HG02938 (cell line): ENCODE data around the gene RTP5.

Source experiments
- ATAC-seq: cut with Tn5 transposase; IDR thresholded peaks from one replicate; pipeline ENCODE4 v1.9.1; 2021; ENCODE audit warnings: mild to moderate bottlenecking, moderate library complexity; ENCODE audit not compliant: unreplicated experiment

The RTP5 gene

DNA sequence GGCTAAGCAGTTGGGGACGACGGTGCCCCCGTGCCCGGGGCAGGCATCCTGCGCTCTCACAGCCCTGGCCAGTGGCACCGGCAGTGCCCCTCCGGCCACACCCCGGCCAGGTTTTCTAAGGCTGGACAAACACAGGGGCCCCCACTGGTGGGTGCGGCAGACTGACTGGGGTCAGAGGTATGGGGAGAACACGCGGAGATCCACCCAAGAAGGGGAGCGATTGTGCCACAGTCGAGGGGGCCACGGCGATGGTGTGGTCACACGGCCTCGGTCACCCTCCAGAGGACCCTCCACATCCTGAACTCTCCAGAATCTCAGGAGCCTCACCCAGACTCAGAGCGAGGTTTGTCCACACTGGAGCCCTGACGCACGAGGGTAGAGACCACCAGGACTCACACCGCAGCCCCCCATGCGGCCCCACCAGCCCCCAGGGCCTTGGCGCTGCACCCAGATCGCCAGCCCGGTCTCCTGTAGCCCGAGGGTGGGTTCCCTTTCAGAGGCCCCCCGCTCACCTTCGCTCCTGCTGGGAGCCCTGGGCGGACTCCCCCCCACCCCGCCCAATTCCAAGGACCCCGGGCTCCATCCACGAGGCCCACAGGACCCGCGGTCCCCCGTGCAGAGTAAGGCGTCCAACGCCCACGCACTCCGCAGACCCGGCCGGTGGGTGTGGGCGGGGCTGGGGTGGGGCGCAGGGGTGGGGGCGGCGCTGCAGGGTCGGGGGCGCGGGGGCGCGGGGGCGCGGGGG lies 26.0 kb upstream of the RTP5 start:
- no peak for ATAC-seq

DNA sequence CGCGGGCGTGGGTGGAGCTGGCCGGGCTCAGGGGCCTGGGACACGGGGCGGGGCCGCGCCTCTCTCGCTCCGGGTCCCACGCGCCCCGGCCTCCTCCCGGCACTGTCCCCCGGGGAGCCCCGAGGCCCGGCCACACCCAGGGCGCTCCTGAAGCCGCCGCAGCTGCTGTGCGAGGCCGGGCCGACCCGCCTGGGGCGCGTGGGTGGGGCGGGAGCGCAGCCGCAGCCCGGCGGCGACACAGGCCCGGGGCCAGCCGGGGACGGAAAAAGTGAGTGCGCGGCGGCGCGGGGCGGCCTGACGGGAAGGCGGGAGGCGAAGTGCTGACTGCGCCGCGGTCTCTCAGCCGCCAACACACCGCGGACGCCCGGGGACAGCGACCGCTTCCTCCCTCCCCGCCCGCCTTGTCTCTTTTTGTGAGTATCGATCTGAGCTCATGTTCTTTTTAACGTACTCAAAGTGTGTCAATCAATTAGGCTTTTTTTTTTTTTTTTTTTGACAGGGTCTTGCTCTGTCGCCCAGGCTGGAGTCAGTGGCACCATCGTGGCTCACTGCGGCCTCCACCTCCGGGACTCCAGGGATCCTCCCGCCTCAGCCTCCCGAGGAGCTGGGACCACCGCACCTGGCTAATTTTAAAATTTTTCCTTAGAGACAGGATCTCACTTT lies 25.3 kb upstream of the RTP5 start:
- ATAC-seq: no peak

DNA sequence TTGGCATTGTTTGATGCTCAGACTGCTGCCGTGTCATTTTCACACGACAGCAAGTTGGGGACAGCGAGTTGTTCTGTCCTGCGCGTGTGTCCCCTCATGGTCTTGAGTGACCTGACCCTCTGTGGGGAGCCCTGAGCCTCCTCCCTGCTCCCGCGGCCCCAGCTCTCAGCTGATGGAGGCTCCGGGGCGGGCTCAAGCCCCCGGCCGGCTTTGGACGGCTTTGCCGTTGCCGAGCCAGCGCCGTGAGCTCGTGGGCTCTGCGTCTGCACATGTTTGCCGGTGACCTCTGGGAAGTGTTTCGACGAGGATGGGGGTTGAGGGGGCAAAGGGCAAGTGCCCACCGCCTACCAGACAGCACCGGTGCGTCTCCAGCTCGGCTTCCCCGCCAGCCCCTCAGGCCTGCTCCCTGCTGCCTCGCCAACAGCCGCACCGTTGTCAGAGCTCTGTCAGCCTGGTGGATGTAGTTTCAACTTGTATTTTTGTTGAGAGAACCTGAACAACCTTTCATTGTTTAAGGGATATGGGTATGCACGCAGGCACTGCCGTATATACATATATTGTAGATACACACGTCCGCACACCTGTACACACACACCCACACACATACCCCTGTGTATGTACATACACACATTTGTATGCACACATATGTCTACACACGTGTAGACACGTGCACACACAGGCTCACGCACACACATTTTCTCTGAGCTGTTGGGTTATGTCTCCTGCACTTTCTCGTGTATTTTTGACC lies 24.5 kb upstream of the RTP5 start:
- ATAC-seq: no peak

DNA sequence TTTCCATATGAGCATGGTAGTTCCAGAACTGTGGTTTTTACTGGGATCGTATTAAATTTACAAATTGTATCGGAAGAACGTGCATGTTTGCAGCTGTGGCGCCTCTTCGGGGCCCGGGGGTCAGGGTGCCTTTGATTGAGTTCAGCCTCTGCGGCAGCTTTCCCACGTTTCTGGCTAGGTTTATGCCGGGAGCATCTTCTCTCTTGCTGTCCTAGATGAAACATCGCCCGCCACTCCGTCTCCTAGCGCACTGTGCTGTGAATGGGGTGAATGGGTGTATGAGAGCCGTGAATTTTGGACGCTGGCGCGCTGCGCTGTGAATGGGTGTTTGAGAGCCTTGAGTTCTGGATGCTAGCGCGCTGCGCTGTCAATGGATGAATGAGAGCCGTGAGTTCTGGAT lies 23.1 kb upstream of the RTP5 start:
- ATAC-seq: no peak

DNA sequence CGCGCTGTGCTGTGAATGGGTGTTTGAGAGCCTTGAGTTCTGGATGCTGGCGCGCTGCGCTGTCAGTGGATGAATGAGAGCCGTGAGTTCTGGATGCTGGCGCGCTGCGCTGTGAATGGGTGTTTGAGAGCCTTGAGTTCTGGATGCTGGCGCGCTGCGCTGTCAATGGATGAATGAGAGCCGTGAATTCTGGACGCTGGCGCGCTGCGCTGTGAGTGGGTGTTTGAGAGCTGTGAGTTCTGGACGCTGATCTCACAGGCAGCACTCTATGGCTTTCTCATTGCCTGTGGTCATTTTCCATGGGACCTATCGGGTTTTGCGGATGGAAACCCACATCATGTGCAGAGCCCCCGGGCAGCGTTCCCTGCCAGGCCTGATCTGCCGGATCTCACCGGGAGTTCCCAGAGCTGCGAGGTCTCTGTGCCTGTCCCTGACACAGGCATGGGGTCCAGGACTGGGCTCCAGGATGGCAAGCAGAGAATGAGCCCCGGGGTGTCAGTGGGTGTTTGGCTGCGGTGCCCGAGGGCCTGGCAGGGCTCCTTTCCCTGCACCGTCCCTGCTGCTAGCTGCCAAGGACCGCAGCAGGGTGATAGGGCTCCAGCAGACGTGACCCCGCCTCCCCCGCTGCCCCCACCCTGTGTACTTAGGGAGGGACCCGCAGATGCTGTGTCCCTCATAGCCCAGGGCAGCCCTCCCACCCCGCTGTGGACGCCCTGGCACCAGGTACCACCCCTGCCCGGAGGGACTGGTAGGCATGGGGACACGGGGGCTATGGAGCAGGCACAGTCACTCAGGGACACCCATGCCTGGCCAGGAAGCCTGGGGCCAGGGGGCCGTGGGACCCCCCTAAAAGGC lies 20.5 kb upstream of the RTP5 start:
- ATAC-seq: no peak

DNA sequence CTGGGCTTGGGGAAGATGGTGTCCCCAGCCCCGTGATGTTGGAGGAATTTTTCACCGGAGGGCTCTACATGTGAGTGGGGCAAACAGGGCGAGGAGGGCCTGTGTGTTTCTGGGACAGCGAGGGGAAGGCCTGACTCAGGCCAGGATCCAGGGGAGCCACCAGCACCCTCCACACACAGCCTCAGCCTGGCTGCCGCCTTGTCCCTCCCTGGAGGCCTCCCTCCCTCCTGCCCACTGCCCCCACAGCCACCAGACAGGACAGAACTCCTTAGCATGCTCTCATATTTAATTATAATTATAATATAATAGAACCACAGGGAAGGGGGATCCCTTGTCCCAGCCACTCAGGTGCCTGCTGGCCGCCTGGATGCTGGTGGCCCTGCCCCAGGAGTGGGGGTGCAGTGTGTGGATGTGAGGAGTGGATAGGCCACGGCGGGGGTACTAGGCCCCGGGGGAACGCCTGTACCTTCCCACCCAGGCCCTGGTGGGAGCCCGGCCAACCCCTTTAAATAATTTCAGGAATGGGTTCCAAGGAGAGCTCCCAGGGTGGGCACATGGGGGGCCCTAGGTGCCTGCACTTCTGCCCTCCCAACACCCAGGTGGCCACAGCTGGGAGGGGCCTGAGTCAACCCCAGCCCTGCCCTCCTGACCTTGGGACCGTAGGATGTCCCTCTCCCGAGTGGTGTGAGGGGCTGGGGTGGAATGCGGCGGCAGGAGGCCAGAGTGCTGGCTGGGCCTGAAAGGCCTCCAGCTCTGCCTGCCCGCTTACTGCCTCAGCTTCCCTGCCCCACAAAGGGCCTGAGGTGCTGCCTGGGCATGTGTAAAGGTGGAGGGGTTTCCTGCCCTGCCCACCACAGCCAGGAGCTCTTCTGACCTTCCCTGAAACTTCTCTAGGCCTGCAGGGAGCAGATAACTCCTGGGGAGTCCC lies 19.6 kb upstream of the RTP5 start:
- no peak for ATAC-seq

DNA sequence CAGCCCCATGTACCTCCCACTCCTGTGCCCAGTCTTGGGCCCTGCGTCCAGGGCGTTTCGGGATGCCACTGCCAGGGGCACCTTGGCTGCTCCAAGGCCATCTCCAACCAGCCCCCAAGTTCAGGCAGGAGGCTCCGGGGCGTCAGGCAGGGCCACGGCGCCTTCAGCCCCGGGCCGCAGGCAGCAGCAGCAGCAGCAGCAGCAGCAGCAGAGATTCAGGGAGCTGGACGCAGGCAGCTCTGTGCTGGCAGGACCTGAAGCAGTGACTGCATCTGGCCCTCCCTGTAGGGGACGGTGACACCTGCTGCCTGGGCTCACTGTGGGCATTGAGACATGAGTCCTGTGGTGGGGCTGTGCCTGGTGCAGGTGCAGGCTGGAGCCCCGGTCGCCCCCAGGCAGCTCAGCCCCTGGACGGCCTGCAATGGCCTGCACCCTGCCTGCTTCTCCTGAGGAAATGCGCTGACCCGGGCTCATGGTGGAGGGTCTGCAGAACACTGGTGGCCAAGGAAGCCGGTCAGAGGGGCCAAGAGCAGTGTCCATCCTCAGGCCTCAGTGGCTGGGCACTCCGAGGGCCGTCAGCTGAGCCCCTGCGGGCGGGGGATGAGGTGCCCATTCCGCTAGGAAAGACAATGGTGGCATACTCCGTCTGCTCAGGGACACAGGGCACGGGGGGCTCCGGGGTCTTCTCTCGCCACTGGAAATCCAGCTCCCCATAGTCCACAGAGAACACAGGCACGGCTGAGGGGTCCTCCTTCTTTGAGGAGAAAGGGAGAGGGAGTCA lies 18.8 kb upstream of the RTP5 start:
- ATAC-seq: no peak

DNA sequence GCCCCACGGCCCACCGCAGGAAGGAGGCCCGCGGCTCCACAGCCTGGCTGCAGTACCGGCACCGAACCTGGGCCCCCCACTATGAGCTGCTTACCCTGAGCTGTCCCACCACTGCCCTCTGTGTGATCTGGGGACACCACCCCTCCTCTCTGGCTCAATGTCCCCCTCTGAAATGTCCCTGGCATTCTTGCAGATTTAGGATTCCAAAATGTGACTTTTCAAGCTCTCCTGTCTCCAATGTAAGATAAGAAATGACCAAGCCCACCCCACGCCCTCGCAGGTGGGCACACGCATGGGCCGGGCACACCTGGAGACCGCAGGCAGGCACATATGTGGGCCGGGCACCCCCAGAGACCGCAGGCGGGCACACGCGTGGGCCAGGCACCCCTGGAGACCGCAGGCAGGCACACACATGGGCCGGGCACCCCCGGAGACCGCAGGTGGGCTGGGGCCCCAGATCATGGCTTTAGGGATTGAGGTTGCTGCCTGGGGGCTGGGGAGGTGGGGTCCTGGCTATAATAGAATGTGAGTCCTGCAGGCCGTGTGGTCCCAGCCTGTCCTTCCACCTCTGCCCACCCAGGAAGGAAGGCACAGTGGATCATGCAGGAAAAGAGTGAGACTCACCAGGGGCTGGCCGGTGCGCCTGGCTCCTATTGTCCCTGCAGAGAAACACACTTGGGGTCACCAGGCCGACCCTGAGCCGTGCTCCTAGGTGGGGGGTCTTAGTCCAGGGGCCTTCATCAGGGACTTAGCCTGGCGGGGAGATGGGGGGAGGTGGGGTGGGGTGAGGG lies 18.0 kb upstream of the RTP5 start:
- no peak for ATAC-seq

DNA sequence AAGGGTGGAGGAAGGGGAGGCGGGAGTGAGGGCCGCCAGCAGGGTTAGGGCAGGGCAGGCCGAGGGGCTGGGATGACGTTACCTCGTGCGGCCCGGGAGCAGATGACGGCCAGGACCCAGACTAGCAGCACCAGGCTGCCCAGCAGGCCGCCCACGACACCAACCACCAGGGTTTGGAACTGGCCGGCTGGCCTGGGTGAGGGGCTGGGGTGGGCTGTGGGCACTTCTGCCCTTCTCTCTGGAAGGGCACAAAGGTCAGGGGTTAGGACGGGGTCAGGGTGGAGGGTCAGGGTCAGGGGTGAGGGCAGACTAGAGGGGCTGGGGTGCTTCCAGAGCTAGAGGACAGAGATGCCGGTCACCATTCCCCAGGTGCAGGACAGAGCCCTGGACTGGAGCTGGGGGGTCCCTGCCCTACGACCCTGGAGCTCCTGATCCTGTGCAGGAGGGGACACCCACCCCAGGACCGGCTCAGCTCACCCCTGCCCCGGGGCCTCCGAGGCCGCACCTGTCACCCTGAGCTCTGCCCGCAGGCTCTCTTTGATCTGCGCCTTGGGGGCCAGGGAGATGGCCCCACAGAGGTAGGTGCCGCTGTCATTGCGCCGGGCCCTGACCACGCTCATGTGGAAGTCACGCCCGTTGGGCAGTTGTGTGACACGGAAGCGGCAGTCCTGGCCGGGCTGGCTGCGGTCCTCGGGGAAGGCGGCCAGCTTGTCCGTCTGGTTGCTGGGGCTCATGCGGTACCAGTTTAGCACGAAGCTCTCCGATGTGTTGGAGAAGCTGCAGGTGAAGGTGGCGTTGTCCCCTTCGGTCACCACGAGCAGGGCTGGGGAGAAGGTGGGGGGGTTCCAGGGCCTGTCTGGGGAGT lies 17.2 kb upstream of the RTP5 start:
- no peak for ATAC-seq

DNA sequence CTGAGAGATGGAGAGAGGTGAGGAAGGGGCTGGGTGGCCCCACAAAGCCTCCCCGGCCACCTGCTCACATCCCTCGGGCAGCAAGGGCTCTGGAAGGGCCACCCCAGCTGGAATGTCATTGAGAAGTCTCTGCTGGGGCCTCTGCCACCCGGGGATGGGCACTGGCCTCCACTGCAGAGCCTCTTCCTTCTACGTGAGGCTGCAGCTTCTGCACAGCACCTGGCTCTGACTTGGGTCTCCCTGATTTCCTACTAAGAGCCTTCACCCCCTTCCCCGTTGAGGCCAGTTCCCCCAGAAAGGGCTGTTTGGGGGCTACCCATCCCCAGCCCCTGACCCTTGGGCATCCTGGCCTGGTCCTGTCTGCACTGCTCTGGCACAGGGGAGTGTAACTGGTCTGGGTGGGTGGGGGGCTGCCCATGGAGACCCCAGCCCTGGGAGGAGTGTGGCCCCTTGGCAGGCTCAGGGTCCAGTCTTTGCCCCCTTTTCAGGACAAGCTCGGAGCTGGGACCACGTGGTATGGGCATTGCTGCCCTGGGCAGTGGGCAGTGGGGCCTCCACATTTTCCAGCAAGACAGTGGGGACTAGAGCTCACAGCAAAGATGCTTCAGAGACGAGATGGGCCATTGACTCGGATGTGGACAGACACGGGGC lies 16.4 kb upstream of the RTP5 start:
- ATAC-seq: no peak

DNA sequence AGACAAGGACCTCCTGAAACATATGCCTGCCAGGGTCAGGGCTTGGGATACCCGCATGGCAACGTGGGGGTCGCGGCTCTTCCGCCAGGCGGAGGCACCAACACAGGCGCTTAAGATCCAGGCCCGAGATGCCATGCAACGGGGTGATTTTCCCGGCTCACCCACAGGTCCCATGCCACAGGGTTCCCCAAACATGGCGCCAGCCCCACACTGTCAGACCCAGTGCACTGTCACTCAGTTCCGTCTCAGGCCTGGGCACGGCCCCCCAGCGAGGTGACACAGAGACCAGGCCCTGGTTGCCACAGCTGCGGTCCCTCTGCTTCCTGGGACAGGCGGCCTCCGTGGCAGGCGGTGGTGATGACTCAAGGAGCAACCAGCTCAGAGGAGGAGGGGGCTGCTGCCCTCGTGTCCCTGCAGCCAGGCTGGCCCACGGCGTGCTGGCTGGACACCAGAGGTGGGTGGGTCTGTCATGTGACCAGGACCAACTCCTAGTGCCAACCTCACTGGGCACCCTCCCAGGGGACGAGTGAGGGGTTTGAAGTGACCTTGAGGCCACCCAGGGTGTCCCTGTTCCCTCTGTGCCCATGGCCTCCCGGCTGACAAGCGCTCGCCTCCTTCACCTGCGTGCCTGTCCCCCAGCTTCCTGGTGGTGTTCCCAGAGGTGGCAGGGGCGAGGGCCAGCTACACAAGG lies 15.7 kb upstream of the RTP5 start:
- no peak for ATAC-seq

DNA sequence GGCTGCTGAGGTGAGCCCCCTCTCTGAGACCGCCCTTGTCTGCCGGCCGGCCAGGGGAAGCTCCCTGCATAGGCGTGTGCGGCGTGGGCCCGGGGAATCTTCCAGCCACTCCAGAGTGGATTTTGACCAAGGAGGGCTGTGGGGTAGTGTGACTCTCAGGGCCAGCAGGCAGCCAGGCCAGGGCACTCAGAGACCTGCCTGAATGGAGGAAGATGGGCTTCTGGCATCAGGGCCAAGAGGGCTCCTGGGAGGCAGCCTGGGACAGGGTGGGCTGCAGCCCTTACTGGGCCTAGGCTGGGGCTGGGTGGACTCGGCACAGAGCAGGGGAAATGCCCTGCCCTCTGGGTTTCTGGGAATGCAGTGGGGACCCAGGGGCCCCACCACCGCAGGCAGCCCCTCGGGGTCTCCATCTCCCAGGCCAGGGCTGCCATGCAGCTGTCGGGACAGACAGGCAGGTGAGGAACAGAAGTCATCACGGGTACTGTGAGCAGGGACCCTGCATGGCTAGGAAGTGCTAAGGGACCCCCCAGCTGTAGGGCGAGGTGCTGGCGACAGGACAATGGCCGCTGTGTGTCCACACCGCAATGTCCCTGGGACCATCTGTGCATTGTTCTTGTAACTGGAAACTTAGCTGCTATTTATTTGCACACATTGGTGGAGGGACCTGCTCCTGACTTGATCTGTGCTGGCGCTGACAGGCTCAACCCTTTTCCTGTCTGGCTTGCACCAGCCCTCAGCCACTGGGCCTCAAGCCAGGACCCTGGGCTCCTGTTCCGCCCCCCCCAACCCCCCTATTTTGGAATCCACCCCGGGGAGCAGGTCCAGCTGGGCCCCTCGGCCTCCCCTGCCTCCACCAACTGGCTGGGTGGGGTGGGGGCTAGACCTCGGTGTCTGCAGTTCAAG lies 14.9 kb upstream of the RTP5 start:
- ATAC-seq: no peak

DNA sequence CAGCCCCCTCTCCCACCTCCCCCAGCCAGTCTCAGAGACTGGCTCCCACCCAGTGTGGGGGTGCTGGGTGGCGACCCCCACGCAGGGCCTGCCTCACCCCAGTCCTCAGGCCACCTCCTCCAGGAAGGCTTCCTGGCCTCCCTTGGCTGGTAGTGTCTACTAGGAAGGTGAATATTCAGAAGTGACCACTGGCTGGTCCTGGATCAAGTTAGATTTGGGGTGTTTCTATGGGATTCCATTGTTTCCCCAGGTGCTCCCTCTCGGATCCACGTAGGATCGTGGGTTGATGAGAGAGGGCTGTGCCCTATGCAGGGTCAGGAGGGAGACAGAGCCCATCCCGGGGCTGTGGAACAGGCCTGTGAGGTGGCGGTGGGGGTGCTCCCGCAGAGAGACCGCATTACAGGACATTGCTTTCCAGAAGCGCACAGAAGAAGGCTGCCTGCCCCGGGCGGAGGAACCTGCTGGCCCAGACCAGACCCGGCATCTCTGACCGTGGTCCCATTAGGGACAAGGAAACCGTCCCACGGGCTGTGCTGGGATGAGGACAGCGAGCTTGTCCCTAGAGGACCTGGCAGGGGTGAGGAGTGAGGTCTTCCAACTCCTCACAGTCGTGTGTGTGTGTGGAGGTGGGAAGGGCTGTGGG lies 14.2 kb upstream of the RTP5 start:
- ATAC-seq: no peak

DNA sequence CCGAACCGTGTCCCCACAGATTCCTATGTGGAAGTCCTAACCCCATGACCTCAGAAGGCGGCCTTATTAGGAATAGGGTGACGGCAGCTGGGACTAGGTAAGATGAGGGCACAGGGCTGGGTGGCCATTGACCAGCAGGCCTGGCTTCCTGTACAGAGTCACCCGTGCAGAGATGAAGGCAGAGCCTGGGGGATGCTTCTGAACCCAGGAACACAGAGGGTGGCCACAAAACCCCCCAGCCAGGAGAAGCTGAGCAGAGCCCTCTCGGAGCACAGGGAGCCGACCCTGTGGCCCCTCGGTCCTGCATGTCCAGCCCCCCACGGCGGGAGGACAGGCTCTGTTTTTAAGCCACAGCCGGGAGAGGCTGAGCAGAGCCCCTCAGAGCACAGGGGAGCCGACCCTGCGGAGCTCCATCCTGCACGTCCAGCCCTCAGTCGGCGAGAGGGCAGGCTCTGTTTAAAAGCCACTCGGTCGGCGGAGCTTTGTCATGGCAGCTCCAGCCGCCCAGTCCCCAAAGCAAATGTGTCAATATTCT lies 13.6 kb upstream of the RTP5 start:
- no peak for ATAC-seq
